Parathyroid adenoma (tissue), 2 donors: ENCODE data around the gene RRM1.

Source experiments
- H2AFZ ChIP-seq: fragments of 300-600 bp; sonication (generic); one replicate; pipeline ENCODE4 v1.7.0; 2017; ENCODE audit warnings: antibody characterized with exemption, mild to moderate bottlenecking
- H3K27ac ChIP-seq: fragments of 300-600 bp; sonication (generic); one replicate; pipeline ENCODE4 v1.7.0; 2017
- H3K27me3 ChIP-seq: fragments of 300-600 bp; sonication (generic); one replicate; pipeline ENCODE4 v1.7.0; 2017; ENCODE audit warnings: low read length; ENCODE audit not compliant: control insufficient read depth, insufficient read depth
- H3K36me3 ChIP-seq: fragments of 300-600 bp; sonication (generic); one replicate; pipeline ENCODE4 v1.7.0; 2017; ENCODE audit warnings: low read length; ENCODE audit not compliant: control insufficient read depth, insufficient read depth
- H3K4me1 ChIP-seq: fragments of 300-600 bp; sonication (generic); one replicate; pipeline ENCODE4 v1.7.0; 2017; ENCODE audit warnings: control low read depth
- H3K4me2 ChIP-seq: fragments of 300-600 bp; sonication (generic); one replicate; pipeline ENCODE4 v1.7.0; 2017; ENCODE audit warnings: low read length
- H3K4me3 ChIP-seq: fragments of 300-600 bp; sonication (generic); one replicate; pipeline ENCODE4 v1.7.0; 2017; ENCODE audit warnings: low read depth, low read length
- H3K79me2 ChIP-seq: fragments of 300-600 bp; sonication (generic); one replicate; pipeline ENCODE4 v1.7.0; 2017; ENCODE audit warnings: control low read depth
- H3K9ac ChIP-seq: fragments of 300-600 bp; sonication (generic); one replicate; pipeline ENCODE4 v1.7.0; 2017; ENCODE audit warnings: mild to moderate bottlenecking
- H3K9me3 ChIP-seq: fragments of 300-600 bp; sonication (generic); one replicate; pipeline ENCODE4 v1.7.0; 2017; ENCODE audit warnings: low read length; ENCODE audit not compliant: control insufficient read depth
- TF ChIP-seq, protein P1 (sequence below): fragments of 300-600 bp; sonication (generic); IDR thresholded peaks from one replicate; pipeline ENCODE4 v1.7.0; 2017; ENCODE audit warnings: antibody characterized with exemption, mild to moderate bottlenecking
- donor health status: primary hyperparathyroidism.

The RRM1 gene

DNA sequence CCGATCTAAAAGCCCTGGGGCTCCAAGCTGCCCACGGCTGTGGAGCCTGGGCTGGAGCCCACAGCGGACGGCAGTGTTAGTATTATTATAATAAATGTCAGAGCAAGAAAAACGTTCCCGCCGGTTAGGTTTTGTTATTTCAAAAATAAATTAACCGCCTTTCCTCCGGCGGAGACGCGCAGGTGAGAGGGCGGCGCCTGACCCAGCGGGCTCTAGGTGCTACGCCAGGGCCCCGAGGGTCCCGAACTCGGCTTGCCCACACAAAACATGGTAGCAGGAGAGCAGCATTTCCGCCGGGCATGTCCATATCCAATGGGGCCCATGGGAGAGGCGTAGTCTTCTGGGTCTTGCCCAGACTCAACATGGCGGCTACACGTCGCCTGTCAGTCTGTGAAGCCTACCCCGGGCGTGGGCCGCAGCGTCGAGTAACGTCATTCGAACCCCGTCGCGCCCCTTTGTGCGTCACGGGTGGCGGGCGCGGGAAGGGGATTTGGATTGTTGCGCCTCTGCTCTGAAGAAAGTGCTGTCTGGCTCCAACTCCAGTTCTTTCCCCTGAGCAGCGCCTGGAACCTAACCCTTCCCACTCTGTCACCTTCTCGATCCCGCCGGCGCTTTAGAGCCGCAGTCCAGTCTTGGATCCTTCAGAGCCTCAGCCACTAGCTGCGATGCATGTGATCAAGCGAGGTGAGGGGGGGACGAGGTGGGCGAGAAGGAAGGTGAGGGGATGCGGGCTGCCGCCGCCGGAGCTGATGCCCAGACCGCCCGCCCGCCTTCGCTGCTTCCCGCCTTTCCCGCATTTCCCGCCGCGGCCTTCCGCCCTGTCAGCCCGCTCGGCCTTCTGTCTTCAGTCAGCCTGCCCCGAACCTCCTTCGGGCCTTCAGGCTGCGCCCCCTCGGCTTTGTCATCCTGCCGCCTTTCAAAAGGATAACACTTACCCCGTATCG is at the start of gene RRM1:
RRM1 (plus strand) TSS at position 452 of the 944 bp plus-strand sequence; CDS start at position 666, 214 bp downstream.
- Histone ChIP-seq H3K9me3 (no peaks in the 10 kb centered on the region), H3K79me2 (no peaks in the 10 kb centered on the region), H3K4me3 (peak within 1 kb of the TSS; percentile 62), H3K27ac (peak within 1 kb of the TSS; percentile 87), H3K4me1 (no peaks in the 10 kb centered on the region), H3K36me3 (no peaks in the 10 kb centered on the region), H2AFZ (peak within 1 kb of the TSS; percentile 96), H3K9ac (peak within 1 kb of the TSS; percentile 35), H3K4me2 (peak within 1 kb of the TSS; percentile 82), H3K27me3 (no peaks in the 10 kb centered on the region)
- TF ChIP-seq, protein P1, sequence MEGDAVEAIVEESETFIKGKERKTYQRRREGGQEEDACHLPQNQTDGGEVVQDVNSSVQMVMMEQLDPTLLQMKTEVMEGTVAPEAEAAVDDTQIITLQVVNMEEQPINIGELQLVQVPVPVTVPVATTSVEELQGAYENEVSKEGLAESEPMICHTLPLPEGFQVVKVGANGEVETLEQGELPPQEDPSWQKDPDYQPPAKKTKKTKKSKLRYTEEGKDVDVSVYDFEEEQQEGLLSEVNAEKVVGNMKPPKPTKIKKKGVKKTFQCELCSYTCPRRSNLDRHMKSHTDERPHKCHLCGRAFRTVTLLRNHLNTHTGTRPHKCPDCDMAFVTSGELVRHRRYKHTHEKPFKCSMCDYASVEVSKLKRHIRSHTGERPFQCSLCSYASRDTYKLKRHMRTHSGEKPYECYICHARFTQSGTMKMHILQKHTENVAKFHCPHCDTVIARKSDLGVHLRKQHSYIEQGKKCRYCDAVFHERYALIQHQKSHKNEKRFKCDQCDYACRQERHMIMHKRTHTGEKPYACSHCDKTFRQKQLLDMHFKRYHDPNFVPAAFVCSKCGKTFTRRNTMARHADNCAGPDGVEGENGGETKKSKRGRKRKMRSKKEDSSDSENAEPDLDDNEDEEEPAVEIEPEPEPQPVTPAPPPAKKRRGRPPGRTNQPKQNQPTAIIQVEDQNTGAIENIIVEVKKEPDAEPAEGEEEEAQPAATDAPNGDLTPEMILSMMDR: no peak

DNA sequence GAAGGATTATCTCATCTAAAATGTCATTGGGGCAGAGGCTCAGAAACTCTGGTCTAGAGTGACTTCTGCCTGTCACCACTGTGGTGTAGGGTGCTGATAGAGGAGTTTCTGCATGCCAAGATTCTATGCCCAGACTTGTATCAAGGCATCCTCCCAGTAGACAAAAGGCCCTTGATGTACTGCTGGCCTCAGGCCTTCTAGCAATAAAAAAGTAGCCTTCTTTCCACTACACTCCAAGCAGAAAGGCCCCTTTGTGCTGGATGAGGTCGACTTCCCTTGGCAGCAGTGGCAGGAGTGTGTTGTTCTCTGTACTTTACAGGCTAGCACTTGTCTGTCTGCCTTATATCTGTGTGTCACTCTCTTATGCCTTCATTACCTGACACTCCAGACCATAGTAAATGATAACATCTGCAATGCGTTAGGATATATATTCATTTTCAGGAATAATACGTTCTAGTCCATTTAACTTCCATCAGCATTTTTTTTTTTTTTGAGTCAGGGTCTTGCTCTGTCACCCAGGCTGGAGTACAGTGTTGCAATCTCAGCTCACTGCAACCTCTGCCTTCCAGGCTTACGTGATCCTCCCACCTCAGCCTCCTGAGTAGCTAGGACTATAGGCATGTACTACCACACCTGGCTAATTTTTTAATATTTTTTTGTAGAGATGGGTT is 49.5 kb upstream of the RRM1 start:
- Histone ChIP-seq H3K4me2 (no peak overlapping the region), H3K4me1 (no peaks in the 10 kb centered on the region), H3K9ac (no peak overlapping the region), H2AFZ (no peak overlapping the region), H3K36me3 (no peaks in the 10 kb centered on the region), H3K27ac (no peak overlapping the region), H3K27me3 (no peaks in the 10 kb centered on the region), H3K79me2 (no peaks in the 10 kb centered on the region), H3K4me3 (no peak overlapping the region), H3K9me3 (no peaks in the 10 kb centered on the region)
- TF ChIP-seq, protein P1: no peak

GRCh38 chr11:4048340-4048739 is 46.3 kb upstream of the RRM1 start:
- Histone ChIP-seq H3K4me2 (no peak overlapping the region), H3K4me3 (no peak overlapping the region), H3K27ac (no peak overlapping the region)

GRCh38 chr11:4049006-4049405 is 45.6 kb upstream of the RRM1 start:
- Histone ChIP-seq H2AFZ (no peak overlapping the region), H3K27me3 (no peaks in the 10 kb centered on the region), H3K36me3 (no peaks in the 10 kb centered on the region), H3K4me2 (no peak overlapping the region), H3K9me3 (no peaks in the 10 kb centered on the region), H3K27ac (no peak overlapping the region), H3K9ac (no peak overlapping the region), H3K79me2 (no peaks in the 10 kb centered on the region), H3K4me3 (no peak overlapping the region), H3K4me1 (no peaks in the 10 kb centered on the region)
- TF ChIP-seq, protein P1: no peak

More at GRCh38 chr11:4048340-4048739, 46.3 kb upstream of the RRM1 start:
- no peaks in the 10 kb centered on the region for H3K36me3 ChIP-seq
- H3K79me2 ChIP-seq: no peaks in the 10 kb centered on the region
- no peak overlapping the region for H3K9ac ChIP-seq
- no peaks in the 10 kb centered on the region for H3K27me3 ChIP-seq
- TF ChIP-seq, protein P1: no peak
- H3K9me3 ChIP-seq: no peaks in the 10 kb centered on the region
- H3K4me1 ChIP-seq: no peaks in the 10 kb centered on the region
- H2AFZ ChIP-seq: no peak overlapping the region
